Adipocyte (in vitro differentiated cells): ENCODE results near the gene PALM2AKAP2.

ENCODE experiments used
- DNase-seq: peaks from one replicate; pipeline ENCODE4 v3.0.0-alpha.2; 2015; ENCODE audit warnings: low read depth
- H3K27me3 ChIP-seq: replicated peaks from 2 replicates; pipeline ENCODE4 v1.7.0; 2013; ENCODE audit warnings: mild to moderate bottlenecking, low read length, moderate library complexity; ENCODE audit not compliant: control insufficient read depth, insufficient read depth
- H3K36me3 ChIP-seq: 2 replicates; pipeline ENCODE4 v1.7.0; 2013; ENCODE audit warnings: low read length, mild to moderate bottlenecking, moderate library complexity; ENCODE audit not compliant: control insufficient read depth, insufficient read depth, severe bottlenecking
- H3K4me1 ChIP-seq: 2 replicates; pipeline ENCODE4 v1.7.0; 2013; ENCODE audit warnings: mild to moderate bottlenecking, low read length, moderate library complexity; ENCODE audit not compliant: control insufficient read depth, insufficient read depth
- H3K4me3 ChIP-seq: 2 replicates; pipeline ENCODE4 v1.7.0; 2013; ENCODE audit warnings: mild to moderate bottlenecking, low read length, moderate library complexity
- H3K9ac ChIP-seq: 2 replicates; pipeline ENCODE4 v1.7.0; 2013; ENCODE audit warnings: mild to moderate bottlenecking, low read length, moderate library complexity
- H3K9me3 ChIP-seq: 2 replicates; pipeline ENCODE4 v1.7.0; 2013; ENCODE audit warnings: mild to moderate bottlenecking, low read length, moderate library complexity; ENCODE audit not compliant: control insufficient read depth

The PALM2AKAP2 gene

DNA sequence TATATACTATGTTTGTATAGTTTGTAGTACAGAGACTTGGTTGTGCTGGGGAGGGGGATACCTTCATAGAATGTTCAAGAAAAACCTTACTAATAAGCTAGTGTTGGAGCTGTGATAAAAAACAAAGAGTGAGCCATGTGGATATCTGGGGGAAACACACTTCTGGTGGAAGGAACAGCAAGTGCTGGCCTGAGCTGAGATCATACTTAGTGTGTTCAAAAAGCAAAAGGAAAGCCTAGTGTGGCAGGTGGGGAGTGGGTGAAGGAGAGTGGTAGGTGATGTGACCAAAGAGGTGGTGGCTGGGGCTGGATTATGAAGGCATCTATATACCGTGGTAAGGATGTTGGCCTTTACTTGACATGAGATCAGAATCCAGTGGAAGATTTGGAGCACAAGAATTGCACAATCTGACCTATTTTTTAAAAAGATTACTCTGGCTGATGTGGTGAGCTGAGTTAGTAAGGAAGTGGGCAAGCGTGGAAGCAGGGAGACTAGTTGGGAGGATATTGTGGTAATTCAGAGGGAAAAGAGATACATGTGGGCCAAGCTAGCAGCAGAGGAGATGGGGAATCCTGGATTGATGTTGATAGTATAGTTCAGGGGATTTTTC, 26.6 kb downstream of the PALM2AKAP2 start:
- no peak overlapping the region for H3K4me3 ChIP-seq
- H3K36me3 ChIP-seq = no peaks in the 10 kb centered on the region
- peak; percentile 77 for DNase-seq

DNA sequence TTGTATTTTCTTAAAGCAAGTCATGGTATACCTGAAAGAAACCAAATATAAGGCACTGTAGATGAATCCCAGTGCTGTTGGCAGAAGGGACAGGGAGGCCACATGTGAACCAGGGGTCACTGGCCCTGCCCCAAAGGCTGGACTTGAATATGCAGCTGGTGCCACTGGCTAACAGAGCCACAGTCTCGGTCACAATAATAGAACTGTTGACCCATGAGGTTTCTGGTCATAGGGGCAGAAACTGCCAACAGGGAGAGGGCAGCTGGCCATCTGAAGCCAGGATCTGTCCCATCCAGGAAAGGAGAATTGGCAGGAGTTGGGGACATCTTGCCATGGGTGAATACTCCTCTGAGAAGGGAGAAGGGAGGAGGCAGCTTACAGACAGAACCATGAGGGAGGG, 31.9 kb downstream of the PALM2AKAP2 start:
- peaks cover 46% of the 10 kb centered on the region for H3K4me1 ChIP-seq
- no peak overlapping the region for H3K9ac ChIP-seq
- no peaks in the 10 kb centered on the region for H3K9me3 ChIP-seq
- no peak overlapping the region for H3K4me3 ChIP-seq
- peaks cover 25% of the 10 kb centered on the region for H3K36me3 ChIP-seq
- no peaks in the 10 kb centered on the region for H3K27me3 ChIP-seq
- DNase-seq = no peak

More for the DNA sequence above, 26.6 kb downstream of the PALM2AKAP2 start:
- Histone ChIP-seq H3K4me1 (peaks cover 30% of the 10 kb centered on the region), H3K27me3 (no peaks in the 10 kb centered on the region), H3K9ac (peak overlapping the region; percentile 13), H3K9me3 (no peaks in the 10 kb centered on the region)

- H3K9ac ChIP-seq = no peak overlapping the region
- no peak overlapping the region for H3K4me3 ChIP-seq
- no peak for DNase-seq
- H3K27me3 ChIP-seq = no peaks in the 10 kb centered on the region
- peaks cover 46% of the 10 kb centered on the region for H3K4me1 ChIP-seq
- no peaks in the 10 kb centered on the region for H3K9me3 ChIP-seq
- H3K36me3 ChIP-seq = peaks cover 25% of the 10 kb centered on the region
These were observed 32.3 kb downstream of the PALM2AKAP2 start for GRCh38 chr9:109812331-109812730.

GRCh38 chr9:109812818-109813281, 32.9 kb downstream of the PALM2AKAP2 start:
- no peaks in the 10 kb centered on the region for H3K27me3 ChIP-seq
- no peak overlapping the region for H3K9ac ChIP-seq
- peaks cover 47% of the 10 kb centered on the region for H3K4me1 ChIP-seq
- no peaks in the 10 kb centered on the region for H3K9me3 ChIP-seq
- no peak overlapping the region for H3K4me3 ChIP-seq
- DNase-seq = no peak
- peaks cover 25% of the 10 kb centered on the region for H3K36me3 ChIP-seq

- DNase-seq = no peak
- Histone ChIP-seq H3K9me3 (no peaks in the 10 kb centered on the region), H3K4me1 (peaks cover 51% of the 10 kb centered on the region), H3K36me3 (peaks cover 25% of the 10 kb centered on the region), H3K9ac (no peak overlapping the region), H3K27me3 (no peaks in the 10 kb centered on the region), H3K4me3 (no peak overlapping the region)
These were observed 33.3 kb downstream of the PALM2AKAP2 start for GRCh38 chr9:109813303-109813702.

GRCh38 chr9:109813829-109814228, 33.8 kb downstream of the PALM2AKAP2 start:
- Histone ChIP-seq H3K9ac (no peak overlapping the region), H3K9me3 (no peaks in the 10 kb centered on the region), H3K4me3 (no peak overlapping the region), H3K27me3 (no peaks in the 10 kb centered on the region), H3K4me1 (peaks cover 57% of the 10 kb centered on the region), H3K36me3 (peaks cover 25% of the 10 kb centered on the region)
- DNase-seq = no peak

DNA sequence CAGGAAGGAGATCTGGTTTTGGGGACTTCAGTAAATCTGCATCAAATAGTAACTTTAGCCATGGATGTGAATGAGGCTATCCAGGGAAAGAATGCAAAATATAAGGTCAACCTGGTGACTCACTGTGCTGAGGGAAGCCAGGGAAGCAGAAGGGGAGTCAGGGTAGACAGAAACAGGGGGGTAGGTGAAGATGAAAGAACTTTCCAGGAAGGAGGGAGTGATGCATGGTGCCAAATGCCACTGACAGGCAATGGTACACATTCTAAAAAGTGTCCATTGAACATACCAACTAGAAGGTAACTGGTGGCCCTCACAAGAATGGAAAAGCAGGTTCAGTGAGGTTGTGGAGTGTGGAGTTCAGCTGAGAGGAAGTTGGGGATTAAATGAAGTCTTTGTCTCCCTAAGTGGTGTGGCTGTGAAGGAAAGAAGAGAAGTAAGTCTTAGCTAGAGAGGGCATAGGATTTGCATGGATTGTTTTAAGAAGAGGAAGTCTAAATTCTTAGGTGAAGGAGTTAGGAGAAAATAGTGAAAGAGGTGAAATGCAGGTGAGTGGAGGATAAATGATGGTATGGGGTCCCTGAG, 35.5 kb downstream of the PALM2AKAP2 start:
- peaks cover 58% of the 10 kb centered on the region for H3K4me1 ChIP-seq
- no peaks in the 10 kb centered on the region for H3K27me3 ChIP-seq
- no peak overlapping the region for H3K4me3 ChIP-seq
- peaks cover 25% of the 10 kb centered on the region for H3K36me3 ChIP-seq
- H3K9ac ChIP-seq = no peak overlapping the region
- peak; percentile 36 for DNase-seq
- no peaks in the 10 kb centered on the region for H3K9me3 ChIP-seq

GRCh38 chr9:109816490-109816889, 36.5 kb downstream of the PALM2AKAP2 start:
- H3K36me3 ChIP-seq = peaks cover 25% of the 10 kb centered on the region
- no peaks in the 10 kb centered on the region for H3K27me3 ChIP-seq
- peak; percentile 92 for DNase-seq
- H3K4me3 ChIP-seq = no peak overlapping the region
- H3K9ac ChIP-seq = no peak overlapping the region
- no peaks in the 10 kb centered on the region for H3K9me3 ChIP-seq
- H3K4me1 ChIP-seq = peaks cover 69% of the 10 kb centered on the region

- no peaks in the 10 kb centered on the region for H3K27me3 ChIP-seq
- H3K9ac ChIP-seq = peak overlapping the region; percentile 6
- peaks cover 18% of the 10 kb centered on the region for H3K36me3 ChIP-seq
- peaks cover 71% of the 10 kb centered on the region for H3K4me1 ChIP-seq
- peak; percentile 38 for DNase-seq
- H3K4me3 ChIP-seq = peak overlapping the region; percentile 6
- H3K9me3 ChIP-seq = no peaks in the 10 kb centered on the region
These were observed 37.3 kb downstream of the PALM2AKAP2 start for GRCh38 chr9:109817146-109817845.

- Histone ChIP-seq H3K36me3 (peaks cover 14% of the 10 kb centered on the region), H3K4me1 (peaks cover 66% of the 10 kb centered on the region), H3K9me3 (no peaks in the 10 kb centered on the region), H3K9ac (peak overlapping the region; percentile 41), H3K4me3 (peak overlapping the region; percentile 6), H3K27me3 (no peaks in the 10 kb centered on the region)
- DNase-seq = peak; percentile 98
These were observed 38.0 kb downstream of the PALM2AKAP2 start for GRCh38 chr9:109817846-109818472.

GRCh38 chr9:109821711-109822110, 41.7 kb downstream of the PALM2AKAP2 start:
- H3K9ac ChIP-seq = no peak overlapping the region
- DNase-seq = peak; percentile 57
- peaks cover 41% of the 10 kb centered on the region for H3K4me1 ChIP-seq
- H3K9me3 ChIP-seq = no peaks in the 10 kb centered on the region
- H3K27me3 ChIP-seq = no peaks in the 10 kb centered on the region
- no peaks in the 10 kb centered on the region for H3K36me3 ChIP-seq
- peak overlapping the region; percentile 8 for H3K4me3 ChIP-seq
